H4 (cell line): ENCODE measurements around the gene COA5. TPM values are rescaled to one million over a fixed set of nuclear protein-coding genes. Genes with fewer than 3 reads are reported as not detected.

Source experiments
- DNase-seq: peaks from one replicate; pipeline ENCODE4 v3.0.0-alpha.2; 2015; ENCODE audit warnings: low spot score
- total RNA-seq: library from RNA; depleted of rRNA; stranded (reverse); fragments of >200 nt; shearing (Covaris generic); gene quantifications from 2 replicates; pipeline ENCODE4 v1.2.3, GENCODE V29; 2014; rRNA removed

Gene COA5
- total RNA-seq, 1 experiment from 2014 or later = 29.8 TPM

DNA sequence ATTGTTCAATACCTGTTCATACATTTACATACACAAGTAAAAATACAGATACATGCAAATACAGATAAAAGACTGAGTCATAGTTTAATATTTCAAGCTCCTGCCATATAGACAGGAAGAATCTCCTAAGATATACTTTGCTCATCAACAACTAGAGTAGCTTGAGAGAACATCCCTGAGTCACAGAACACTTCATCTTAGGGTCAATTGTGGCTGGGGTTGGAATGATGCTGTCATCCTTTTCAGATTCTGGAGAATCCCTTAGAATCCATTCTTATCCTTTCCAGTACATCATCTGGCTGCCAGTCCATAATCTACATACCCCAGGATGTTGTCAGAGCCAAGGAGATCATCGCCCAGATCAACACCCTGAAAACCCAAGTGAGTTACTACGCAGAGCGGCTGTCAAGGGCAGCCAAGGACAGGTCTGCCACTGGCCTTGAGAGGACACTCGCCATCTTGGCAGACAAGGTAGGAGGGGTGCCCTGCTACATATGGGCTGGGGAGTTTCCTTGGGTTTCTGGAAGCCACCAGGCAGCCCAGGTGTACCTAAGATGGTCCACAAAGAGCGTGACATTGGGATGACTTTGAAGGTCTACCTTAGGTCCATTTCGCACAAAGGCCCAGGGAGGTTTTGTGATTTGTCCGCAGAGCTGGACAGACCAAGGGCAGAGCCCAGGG lies 55.7 kb downstream of the COA5 start:
- no peak for DNase-seq

DNA sequence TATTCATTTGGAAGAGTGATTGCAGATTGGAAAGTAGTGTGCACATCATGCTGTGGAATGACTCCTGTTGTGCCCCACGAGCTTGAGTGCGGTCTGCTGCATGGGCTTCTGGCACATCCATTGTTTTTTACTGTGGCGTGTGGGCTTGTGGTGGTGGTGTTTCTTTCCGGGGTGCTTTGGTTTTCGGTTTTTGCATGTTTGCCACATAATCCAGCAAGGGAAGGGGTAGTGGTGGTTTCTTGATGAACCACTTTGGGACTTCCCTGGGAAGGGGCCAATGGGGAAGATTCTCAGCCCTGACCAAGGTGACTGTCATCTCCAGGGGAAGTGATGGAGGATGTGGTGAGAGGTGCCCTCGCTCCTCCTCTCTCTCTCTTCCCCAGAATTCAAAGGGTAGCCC lies 57.0 kb downstream of the COA5 start:
- no peak for DNase-seq

DNA sequence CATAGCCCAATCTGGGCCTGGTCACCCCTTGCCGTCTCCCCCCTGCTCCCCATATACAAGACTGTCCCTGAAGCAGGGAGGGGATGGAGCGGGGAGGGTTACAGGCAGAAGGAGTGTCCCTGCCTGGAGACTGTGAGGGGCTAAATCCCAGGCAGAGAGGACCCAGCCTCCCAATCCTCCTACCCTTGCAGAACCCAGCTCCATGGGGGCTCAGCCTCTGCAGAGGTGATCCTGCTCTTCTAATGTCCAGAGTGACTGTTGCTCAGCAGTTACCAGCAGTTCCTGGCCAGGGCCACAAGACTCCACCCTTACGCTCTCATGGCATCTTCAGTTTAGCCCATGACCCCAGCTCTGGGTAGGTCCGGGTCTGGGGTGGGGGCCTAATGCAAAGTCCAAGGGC lies 58.1 kb downstream of the COA5 start:
- DNase-seq = no peak

Other genes with a start within 250 kb of the COA5 start
- 11.0 and 11.2 TPM in 2 replicates for gene INPP4A, start 163.7 kb downstream of the COA5 start, total RNA-seq
- gene UNC50, start 77 bp upstream of the COA5 start, total RNA-seq = 68.5 and 78.7 TPM in 2 replicates
- gene MGAT4A, start 122.6 kb upstream of the COA5 start, total RNA-seq = 5.2 and 5.6 TPM in 2 replicates